CD14-positive monocyte (primary cell): ENCODE results near the gene ADSS1. TPM values are rescaled to one million over a fixed set of nuclear protein-coding genes. Genes with fewer than 3 reads are reported as not detected.

Source experiments
- DNase-seq, 3 donors: peaks; one replicate each; pipeline ENCODE4 v3.0.0-alpha.2; 2011 to 2022
- H2AFZ ChIP-seq: 2 replicates; pipeline ENCODE4 v1.6.0; 2012; ENCODE audit warnings: mild to moderate bottlenecking, low read depth, low read length, inconsistent platforms; ENCODE audit not compliant: insufficient read depth, poor library complexity, severe bottlenecking
- H3K27ac ChIP-seq, 2 donors: 1 replicate in 1 of 2; 2 replicates in 1 of 2; pipeline ENCODE4 v1.5.1; 2012 to 2013; ENCODE audit warnings: low read length in 2 of 2, control low read depth in 1 of 2, inconsistent platforms in 1 of 2, low read depth in 1 of 2, mild to moderate bottlenecking in 1 of 2
- H3K27me3 ChIP-seq, 2 donors: one replicate each; pipeline versions ENCODE4 v1.6.0 to v1.6.1; 2011 to 2013; ENCODE audit warnings: low read length in 2 of 2; ENCODE audit not compliant: control insufficient read depth in 2 of 2, insufficient read depth in 2 of 2
- H3K36me3 ChIP-seq, 2 donors: replicated peaks in 1 of 2; 1 replicate in 1 of 2; 2 replicates in 1 of 2; pipeline versions ENCODE4 v1.5.1 to v1.6.1; 2012 to 2013; ENCODE audit warnings: low read length in 2 of 2, control low read depth in 1 of 2, inconsistent platforms in 1 of 2, mild to moderate bottlenecking in 1 of 2; ENCODE audit not compliant: insufficient read depth in 2 of 2, control insufficient read depth in 1 of 2
- H3K4me1 ChIP-seq, 2 donors: 1 replicate in 1 of 2; 2 replicates in 1 of 2; pipeline versions ENCODE4 v1.5.1 to v1.6.1; 2012 to 2013; ENCODE audit warnings: low read length in 2 of 2, control low read depth in 1 of 2, inconsistent platforms in 1 of 2, mild to moderate bottlenecking in 1 of 2, moderate library complexity in 1 of 2; ENCODE audit not compliant: insufficient read depth in 2 of 2, control insufficient read depth in 1 of 2
- H3K4me2 ChIP-seq: replicated peaks from 2 replicates; pipeline ENCODE3; 2012; ENCODE audit warnings: low read length, moderate library complexity, mild to moderate bottlenecking; ENCODE audit not compliant: poor library complexity, severe bottlenecking; ENCODE audit errors: extremely low read depth
- H3K4me3 ChIP-seq, 3 experiments: fragments of 200-600 bp in 1 of 3; sonication (generic) in 1 of 3; replicated peaks in 1 of 3; 1 replicate in 2 of 3; 2 replicates in 1 of 3; pipeline ENCODE4 v1.5.1; 2011 to 2013; ENCODE audit warnings: low read length in 3 of 3, mild to moderate bottlenecking in 3 of 3, control low read depth in 2 of 3, low read depth in 2 of 3, inconsistent platforms in 1 of 3, moderate library complexity in 1 of 3
- H3K79me2 ChIP-seq: 2 replicates; pipeline ENCODE4 v1.6.0; 2012; ENCODE audit warnings: mild to moderate bottlenecking, control low read depth, inconsistent platforms, low read length, moderate library complexity; ENCODE audit not compliant: insufficient read depth
- H3K9ac ChIP-seq: 2 replicates; pipeline ENCODE4 v1.6.0; 2017; ENCODE audit warnings: low read length, mild to moderate bottlenecking; ENCODE audit not compliant: insufficient read depth, poor library complexity, severe bottlenecking
- H3K9me3 ChIP-seq, 2 donors: replicated peaks in 1 of 2; 1 replicate in 1 of 2; 2 replicates in 1 of 2; pipeline versions ENCODE4 v1.5.1 to v1.6.1; 2012 to 2013; ENCODE audit warnings: low read length in 2 of 2, control low read depth in 1 of 2; ENCODE audit not compliant: control insufficient read depth in 1 of 2, insufficient read depth in 1 of 2
- H4K20me1 ChIP-seq: 2 replicates; pipeline ENCODE4 v1.6.0; 2012; ENCODE audit warnings: mild to moderate bottlenecking, low read length, control low read depth, moderate library complexity; ENCODE audit not compliant: insufficient read depth
- H3K27ac Mint-ChIP-seq, 7 donors: one replicate each; pipeline ENCODE4 v1.8.0; 2020; ENCODE audit warnings: mild to moderate bottlenecking in 7 of 7, mixed read lengths in 7 of 7, moderate library complexity in 6 of 7, inconsistent platforms in 2 of 7
- H3K27me3 Mint-ChIP-seq, 3 donors: one replicate each; pipeline ENCODE4 v1.8.0; 2021 to 2022; ENCODE audit warnings: low read depth in 3 of 3, mild to moderate bottlenecking in 3 of 3, mixed read lengths in 3 of 3, moderate library complexity in 3 of 3, inconsistent platforms in 1 of 3
- H3K36me3 Mint-ChIP-seq, 2 donors: one replicate each; pipeline ENCODE4 v1.8.0; 2020; ENCODE audit warnings: mixed read lengths in 2 of 2, inconsistent platforms in 1 of 2, mild to moderate bottlenecking in 1 of 2
- H3K4me1 Mint-ChIP-seq: one replicate; pipeline ENCODE4 v1.8.0; 2020; ENCODE audit warnings: mild to moderate bottlenecking, mixed read lengths
- H3K4me3 Mint-ChIP-seq, 2 donors: one replicate each; pipeline ENCODE4 v1.8.0; 2020; ENCODE audit warnings: mild to moderate bottlenecking in 2 of 2, mixed read lengths in 2 of 2, moderate library complexity in 1 of 2
- H3K9me3 Mint-ChIP-seq, 7 donors: one replicate each; pipeline ENCODE4 v1.8.0; 2020 to 2022; ENCODE audit warnings: mixed read lengths in 7 of 7, mild to moderate bottlenecking in 6 of 7, moderate library complexity in 6 of 7, inconsistent platforms in 2 of 7
- CTCF ChIP-seq: fragments of 200-600 bp; IDR thresholded peaks from one replicate; pipeline ENCODE4 v1.8.0; 2022; ENCODE audit warnings: antibody characterized with exemption, mild to moderate bottlenecking
- WGBS: methylation state at CpG from one replicate; pipeline ENCODE4 v1.1.5; 2013; ENCODE audit warnings: missing lambda C conversion rate; ENCODE audit not compliant: insufficient coverage; 5-methylcytosine and 5-hydroxymethylcytosine counted together
- intact Hi-C, 2 donors: fragments of 100-400 bp; cut with micrococcal nuclease; formaldehyde crosslinking; loops; one replicate each; pipeline versions ENCODE4 v1.15.0 to v1.15.1; 2023
- polyA plus RNA-seq, 3 donors: library from polyadenylated mRNA; depleted of rRNA in 1 of 3; unstranded in 2 of 3; stranded (reverse) in 1 of 3; fragments of 300-500 nt in 2 of 3; fragments of >200 nt in 1 of 3; fragmentation: Illumina TruSeq in 2 of 3; gene quantifications; 1 replicate in 2 of 3; 2 replicates in 1 of 3; pipeline ENCODE4 v1.2.3, GENCODE V29; 2012 to 2021

Gene ADSS1
- polyA plus RNA-seq, 3 donors: 0.61 to 3.7 (median 0.64) TPM

- Histone ChIP-seq H3K4me3 (no peak overlapping the region), H3K9me3 (no peaks in the 10 kb centered on the region), H3K4me2 (no peak overlapping the region), H3K9ac (no peak overlapping the region), H2AFZ (no peak overlapping the region), H3K79me2 (no peaks in the 10 kb centered on the region), H3K36me3 (peaks cover 6 to 29% of the 10 kb centered on the region in 2 donors), H3K27ac (no peak overlapping the region), H3K4me1 (peaks cover 0 to 12% of the 10 kb centered on the region in 2 donors), H3K27me3 (no peaks in the 10 kb centered on the region), H4K20me1 (no peaks in the 10 kb centered on the region)
- intact Hi-C loops: loop anchor here in 1 of 2 donors (2.0 to 5.0 kb wide), 2 partner anchors 42 to 59 kb away; no protein-coding TSS in a partner anchor
- H3K4me3 Mint-ChIP-seq: no peak overlapping the region
- no peak overlapping the region for H3K27ac Mint-ChIP-seq
- no peak for TF ChIP-seq CTCF
- DNase-seq: no peak
- peaks cover 1% of the 10 kb centered on the region for H3K4me1 Mint-ChIP-seq
- 96% methylated on average over 7 of the region's 18 CpGs for WGBS
- H3K36me3 Mint-ChIP-seq: peaks cover 13 to 27% of the 10 kb centered on the region in 2 donors
- H3K27me3 Mint-ChIP-seq: peaks cover 0 to 1% (median 0%) of the 10 kb centered on the region in 3 donors
- H3K9me3 Mint-ChIP-seq: no peaks in the 10 kb centered on the region
Observed at GRCh38 chr14:104709387-104710039, 14.5 kb upstream of the ADSS1 start.

GRCh38 chr14:104710071-104710735 is 13.8 kb upstream of the ADSS1 start:
- DNase-seq: no peak
- TF ChIP-seq CTCF: no peak
- Mint-ChIP-seq H3K4me3 (no peak overlapping the region), H3K4me1 (peaks cover 1% of the 10 kb centered on the region), H3K27ac (no peak overlapping the region), H3K27me3 (peaks cover 0 to 1% (median 0%) of the 10 kb centered on the region in 3 donors), H3K36me3 (peaks cover 13 to 27% of the 10 kb centered on the region in 2 donors), H3K9me3 (no peaks in the 10 kb centered on the region)
- peaks cover 0 to 12% of the 10 kb centered on the region in 2 donors for H3K4me1 ChIP-seq
- no peaks in the 10 kb centered on the region for H4K20me1 ChIP-seq
- intact Hi-C loops: no loop called here
- no peak overlapping the region for H3K27ac ChIP-seq
- H3K4me2 ChIP-seq: no peak overlapping the region
- no peak overlapping the region for H3K9ac ChIP-seq
- no peaks in the 10 kb centered on the region for H3K9me3 ChIP-seq
- H3K4me3 ChIP-seq: no peak overlapping the region
- no peaks in the 10 kb centered on the region for H3K27me3 ChIP-seq
- 97% methylated on average over 32 of the region's 34 CpGs for WGBS
- H3K79me2 ChIP-seq: no peaks in the 10 kb centered on the region
- no peak overlapping the region for H2AFZ ChIP-seq
- peaks cover 6 to 35% of the 10 kb centered on the region in 2 donors for H3K36me3 ChIP-seq
